SK-N-SH (cell line): Measurements from ENCODE around the gene TSPAN32. TPM values are rescaled to one million over a fixed set of nuclear protein-coding genes. Genes with fewer than 3 reads are reported as not detected.

Experiments
- CTCF ChIA-PET: fragments of 300-600, 350-600 bp; formaldehyde crosslinking; extraction: SDS; loops from one replicate; lab custom pipeline; 2021; lab: Yijun Ruan, JAX
- POLR2A ChIA-PET: fragments of 350-600 bp; sonication (Branson Sonifier 250); formaldehyde crosslinking; extraction: SDS; loops from one replicate; lab custom pipeline; 2020; ENCODE audit warnings: antibody characterized with exemption, inconsistent platforms; lab: Yijun Ruan, JAX
- DNase-seq: peaks from one replicate; pipeline ENCODE4 v3.0.0; 2012
- H2AFZ ChIP-seq: fragments of 200-600 bp; sonication (generic); 2 replicates; pipeline ENCODE4 v1.8.1; 2016; ENCODE audit warnings: antibody characterized with exemption, mild to moderate bottlenecking, low read depth
- H3F3A ChIP-seq: fragments of 200-600 bp; sonication (generic); replicated peaks from 2 replicates; pipeline ENCODE3; 2016; ENCODE audit warnings: antibody characterized with exemption, mild to moderate bottlenecking; ENCODE audit not compliant: insufficient read depth
- H3K27ac ChIP-seq, 2 experiments: fragments of 200-500 bp in 1 of 2; fragments of 200-600 bp in 1 of 2; sonication (Bioruptor generic) in 1 of 2; sonication (generic), shearing (Covaris generic) in 1 of 2; 2 replicates each; pipeline versions ENCODE4 v1.5.1 to v1.6.1; 2014 to 2016; ENCODE audit warnings: low read depth in 2 of 2, inconsistent platforms in 1 of 2, low read length in 1 of 2, mild to moderate bottlenecking in 1 of 2, mixed read lengths in 1 of 2
- H3K27me3 ChIP-seq: fragments of 200-600 bp; sonication (generic), shearing (Covaris generic); 2 replicates; pipeline ENCODE4 v1.6.1; 2016; ENCODE audit warnings: mixed run types; ENCODE audit not compliant: insufficient read depth
- H3K36me3 ChIP-seq, 2 experiments: fragments of 200-500 bp in 1 of 2; fragments of 200-600 bp in 1 of 2; sonication (Bioruptor generic) in 1 of 2; sonication (generic) in 1 of 2; replicated peaks in 1 of 2; 2 replicates each; pipeline versions ENCODE3 to v1.5.1; 2014 to 2016; ENCODE audit warnings: low read length in 1 of 2, mild to moderate bottlenecking in 1 of 2; ENCODE audit not compliant: insufficient read depth in 2 of 2, control insufficient read depth in 1 of 2
- H3K4me1 ChIP-seq, 2 experiments: fragments of 200-500 bp in 1 of 2; fragments of 200-600 bp in 1 of 2; sonication (Bioruptor generic) in 1 of 2; sonication (generic), shearing (Covaris generic) in 1 of 2; 2 replicates each; pipeline versions ENCODE4 v1.5.1 to v1.6.1; 2014 to 2016; ENCODE audit warnings: low read depth in 1 of 2, low read length in 1 of 2, mixed run types in 1 of 2; ENCODE audit not compliant: insufficient read depth in 2 of 2, control insufficient read depth in 1 of 2
- H3K4me2 ChIP-seq: fragments of 200-600 bp; sonication (generic), shearing (Covaris generic); 2 replicates; pipeline ENCODE4 v1.6.1; 2017; ENCODE audit warnings: mixed run types
- H3K4me3 ChIP-seq, 2 experiments: fragments of 200-500 bp in 1 of 2; fragments of 200-600 bp in 1 of 2; sonication (Bioruptor generic) in 1 of 2; sonication (generic), shearing (Covaris generic) in 1 of 2; 2 replicates each; pipeline versions ENCODE4 v1.5.1 to v1.8.1; 2014 to 2016; ENCODE audit warnings: low read depth in 2 of 2, inconsistent platforms in 1 of 2, low read length in 1 of 2, mild to moderate bottlenecking in 1 of 2, mixed read lengths in 1 of 2, moderate library complexity in 1 of 2
- H3K79me2 ChIP-seq: fragments of 200-600 bp; sonication (generic); 2 replicates; pipeline ENCODE4 v1.8.1; 2017; ENCODE audit warnings: mild to moderate bottlenecking; ENCODE audit not compliant: insufficient read depth
- H3K9ac ChIP-seq: fragments of 200-600 bp; sonication (generic); 2 replicates; pipeline ENCODE4 v1.6.1; 2017; ENCODE audit warnings: mixed run types
- H3K9me2 ChIP-seq: fragments of 200-600 bp; sonication (generic); 2 replicates; pipeline ENCODE4 v1.6.1; 2017; ENCODE audit warnings: mixed run types
- H3K9me3 ChIP-seq: fragments of 200-600 bp; sonication (generic); 2 replicates; pipeline ENCODE4 v1.6.1; 2017; ENCODE audit warnings: mixed run types, mild to moderate bottlenecking, moderate library complexity
- H4K20me1 ChIP-seq: fragments of 200-600 bp; sonication (generic); 2 replicates; pipeline ENCODE4 v1.6.1; 2017; ENCODE audit warnings: mild to moderate bottlenecking, mixed run types; ENCODE audit not compliant: insufficient read depth
- CHD2 ChIP-seq: fragments of 150-350 bp; IDR thresholded peaks from 2 replicates; pipeline ENCODE4 v1.6.1; 2018; ENCODE audit warnings: low read length; ENCODE audit not compliant: partially characterized antibody
- EP300 ChIP-seq, 2 experiments: IDR thresholded peaks; 2 replicates each; pipeline versions ENCODE4 v1.4.0 to v1.6.1; 2012; ENCODE audit warnings: borderline replicate concordance in 1 of 2, low read depth in 1 of 2, low read length in 1 of 2
- EZH2phosphoT487 ChIP-seq: fragments of 200-600 bp; sonication (generic); IDR thresholded peaks from 2 replicates; pipeline ENCODE4 v1.6.1; 2017; ENCODE audit warnings: low read depth, mixed run types, mild to moderate bottlenecking, antibody characterized with exemption, moderate library complexity, borderline replicate concordance
- FOSL2 ChIP-seq: IDR thresholded peaks from 2 replicates; pipeline ENCODE4 v1.4.0; 2012; ENCODE audit warnings: low read depth, mild to moderate bottlenecking, moderate library complexity, borderline replicate concordance
- FOXJ3 ChIP-seq: sonication (generic); formaldehyde crosslinking; IDR thresholded peaks from 2 replicates; pipeline ENCODE4 v1.5.1; 2020; ENCODE audit warnings: mild to moderate bottlenecking, missing genetic modification reagents
- GABPA ChIP-seq: IDR thresholded peaks from 2 replicates; pipeline ENCODE4 v1.4.0; 2012; ENCODE audit warnings: low read depth, mild to moderate bottlenecking
- JUND ChIP-seq: IDR thresholded peaks from 2 replicates; pipeline ENCODE4 v1.4.0; 2012
- MEF2A ChIP-seq: IDR thresholded peaks from 2 replicates; pipeline ENCODE4 v1.4.0; 2012; ENCODE audit warnings: low read depth, borderline replicate concordance
- NRF1 ChIP-seq: IDR thresholded peaks from 2 replicates; pipeline ENCODE4 v1.6.1; 2012; ENCODE audit warnings: low read depth, mild to moderate bottlenecking, low read length
- POLR2AphosphoS5 ChIP-seq: IDR thresholded peaks from 2 replicates; pipeline ENCODE4 v1.6.1; 2012; ENCODE audit warnings: low read depth, low read length
- RAD21 ChIP-seq: IDR thresholded peaks from 2 replicates; pipeline ENCODE4 v1.6.1; 2012; ENCODE audit warnings: mild to moderate bottlenecking, low read length
- RFX5 ChIP-seq: IDR thresholded peaks from 2 replicates; pipeline ENCODE4 v1.6.1; 2012; ENCODE audit warnings: mild to moderate bottlenecking, improper control_type of control experiment, low read length
- SMC3 ChIP-seq: IDR thresholded peaks from 2 replicates; pipeline ENCODE4 v1.6.1; 2012; ENCODE audit warnings: low read depth, low read length, improper control_type of control experiment
- USF1 ChIP-seq: IDR thresholded peaks from 2 replicates; pipeline ENCODE4 v1.4.0; 2012; ENCODE audit warnings: low read depth, borderline replicate concordance
- YY1 ChIP-seq: IDR thresholded peaks from 2 replicates; pipeline ENCODE4 v1.4.0; 2012; ENCODE audit warnings: low read depth, mild to moderate bottlenecking
- ZBTB33 ChIP-seq: IDR thresholded peaks from 2 replicates; pipeline ENCODE4 v1.4.0; 2012; ENCODE audit warnings: low read depth, borderline replicate concordance
- WGBS: methylation state at CpG from one replicate; pipeline ENCODE4 v1.1.6; 2017; ENCODE audit warnings: low lambda C conversion rate; 5-methylcytosine and 5-hydroxymethylcytosine counted together
- polyA plus RNA-seq, 3 experiments: library from polyadenylated mRNA; depleted of rRNA; stranded (reverse); fragments of >200 nt; gene quantifications; 2 replicates each; pipeline ENCODE4 v1.2.3, GENCODE V29; 2012
- TF ChIP-seq, protein P1 (sequence below): fragments of 200-600 bp; sonication (generic); IDR thresholded peaks from 2 replicates; pipeline ENCODE4 v1.6.1; 2017; ENCODE audit warnings: antibody characterized with exemption, mild to moderate bottlenecking, moderate library complexity
- TF ChIP-seq, protein P2 (sequence below): IDR thresholded peaks from 2 replicates; pipeline ENCODE4; 2012

Gene TSPAN32
- polyA plus RNA-seq, 1 of the 3 experiments (the other 2 are of a cell fraction): 0.12 TPM

GRCh38 chr11:2352420-2352819 is 50.6 kb downstream of the TSPAN32 start:
- Histone ChIP-seq H3K9me3 (no peaks in the 10 kb centered on the region), H3K4me3 (no peak overlapping the region), H3K4me1 (no peaks in the 10 kb centered on the region), H3K4me2 (no peak overlapping the region), H3F3A (no peaks in the 10 kb centered on the region), H3K27ac (no peak overlapping the region), H3K9me2 (no peaks in the 10 kb centered on the region), H3K27me3 (no peaks in the 10 kb centered on the region), H3K36me3 (no peaks in the 10 kb centered on the region), H2AFZ (no peak overlapping the region), H4K20me1 (no peaks in the 10 kb centered on the region), H3K79me2 (no peaks in the 10 kb centered on the region), H3K9ac (no peak overlapping the region)
- DNase-seq: no peak
- WGBS: 67% methylated on average over 4 of the region's 4 CpGs
- no peak for TF ChIP-seq ZBTB33
- TF ChIP-seq POLR2AphosphoS5: no peak
- no peak for TF ChIP-seq EP300 (IDR thresholded peaks at IDR 0.05; ENCODE audit: borderline replicate concordance in 1 of 2, low read depth in 1 of 2, low read length in 1 of 2)
- no peak for TF ChIP-seq USF1
- no peak for TF ChIP-seq GABPA
- no peak for TF ChIP-seq SMC3
- TF ChIP-seq, protein P1, sequence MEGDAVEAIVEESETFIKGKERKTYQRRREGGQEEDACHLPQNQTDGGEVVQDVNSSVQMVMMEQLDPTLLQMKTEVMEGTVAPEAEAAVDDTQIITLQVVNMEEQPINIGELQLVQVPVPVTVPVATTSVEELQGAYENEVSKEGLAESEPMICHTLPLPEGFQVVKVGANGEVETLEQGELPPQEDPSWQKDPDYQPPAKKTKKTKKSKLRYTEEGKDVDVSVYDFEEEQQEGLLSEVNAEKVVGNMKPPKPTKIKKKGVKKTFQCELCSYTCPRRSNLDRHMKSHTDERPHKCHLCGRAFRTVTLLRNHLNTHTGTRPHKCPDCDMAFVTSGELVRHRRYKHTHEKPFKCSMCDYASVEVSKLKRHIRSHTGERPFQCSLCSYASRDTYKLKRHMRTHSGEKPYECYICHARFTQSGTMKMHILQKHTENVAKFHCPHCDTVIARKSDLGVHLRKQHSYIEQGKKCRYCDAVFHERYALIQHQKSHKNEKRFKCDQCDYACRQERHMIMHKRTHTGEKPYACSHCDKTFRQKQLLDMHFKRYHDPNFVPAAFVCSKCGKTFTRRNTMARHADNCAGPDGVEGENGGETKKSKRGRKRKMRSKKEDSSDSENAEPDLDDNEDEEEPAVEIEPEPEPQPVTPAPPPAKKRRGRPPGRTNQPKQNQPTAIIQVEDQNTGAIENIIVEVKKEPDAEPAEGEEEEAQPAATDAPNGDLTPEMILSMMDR: no peak
- no peak for TF ChIP-seq NRF1
- TF ChIP-seq RFX5: no peak
- TF ChIP-seq EZH2phosphoT487: no peak
- no peak for TF ChIP-seq FOSL2
- TF ChIP-seq, protein P2, sequence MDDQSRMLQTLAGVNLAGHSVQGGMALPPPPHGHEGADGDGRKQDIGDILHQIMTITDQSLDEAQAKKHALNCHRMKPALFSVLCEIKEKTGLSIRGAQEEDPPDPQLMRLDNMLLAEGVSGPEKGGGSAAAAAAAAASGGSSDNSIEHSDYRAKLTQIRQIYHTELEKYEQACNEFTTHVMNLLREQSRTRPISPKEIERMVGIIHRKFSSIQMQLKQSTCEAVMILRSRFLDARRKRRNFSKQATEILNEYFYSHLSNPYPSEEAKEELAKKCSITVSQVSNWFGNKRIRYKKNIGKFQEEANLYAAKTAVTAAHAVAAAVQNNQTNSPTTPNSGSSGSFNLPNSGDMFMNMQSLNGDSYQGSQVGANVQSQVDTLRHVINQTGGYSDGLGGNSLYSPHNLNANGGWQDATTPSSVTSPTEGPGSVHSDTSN: no peak
- no peak for TF ChIP-seq CHD2
- TF ChIP-seq RAD21: no peak
- no peak for TF ChIP-seq JUND
- TF ChIP-seq YY1: no peak
- no peak for TF ChIP-seq FOXJ3 (CRISPR knock-in tag)
- no peak for TF ChIP-seq MEF2A
- ChIA-PET POLR2A (no interaction called here), CTCF (no interaction called here)
